CD8-positive, alpha-beta memory T cell (primary cell): Measurements from ENCODE around the gene WDR46. TPM values are rescaled to one million over a fixed set of nuclear protein-coding genes. Genes with fewer than 3 reads are reported as not detected.
A peak's percentile ranks its signal among the peaks of the same experiment; 100 is the strongest.

Source experiments
- CTCF ChIA-PET: fragments of 350-600 bp; sonication (Branson Sonifier 250); formaldehyde crosslinking; loops from one replicate; lab custom pipeline; 2021; ENCODE audit warnings: antibody characterized with exemption; lab: Charles Lee
- POLR2A ChIA-PET: fragments of 350-600 bp; sonication (Branson Sonifier 250); formaldehyde crosslinking; loops from one replicate; lab custom pipeline; 2021; ENCODE audit warnings: antibody characterized with exemption; lab: Charles Lee
- DNase-seq, 5 donors: peaks; one replicate each; pipeline versions ENCODE4 v3.0.0 to v3.0.0-alpha.2; 2020 to 2022; ENCODE audit warnings: mixed read lengths in 1 of 5
- H3K27ac ChIP-seq: one replicate; pipeline ENCODE4 v1.7.0; 2013; ENCODE audit warnings: low read depth, mild to moderate bottlenecking, low read length, moderate library complexity
- H3K27me3 ChIP-seq: 2 replicates; pipeline ENCODE4 v1.7.0; 2013; ENCODE audit warnings: low read length, mild to moderate bottlenecking; ENCODE audit not compliant: insufficient read depth, poor library complexity, severe bottlenecking
- H3K36me3 ChIP-seq: 2 replicates; pipeline ENCODE4 v1.7.0; 2013; ENCODE audit warnings: mild to moderate bottlenecking, low read length, moderate library complexity; ENCODE audit not compliant: insufficient read depth
- H3K4me1 ChIP-seq: 2 replicates; pipeline ENCODE4 v1.7.0; 2013; ENCODE audit warnings: mild to moderate bottlenecking, low read length, moderate library complexity; ENCODE audit not compliant: insufficient read depth
- H3K4me3 ChIP-seq: 2 replicates; pipeline ENCODE4 v1.7.0; 2013; ENCODE audit warnings: mild to moderate bottlenecking, low read length
- H3K9me3 ChIP-seq: 2 replicates; pipeline ENCODE4 v1.7.0; 2013; ENCODE audit warnings: mild to moderate bottlenecking, low read length
- H3K27ac Mint-ChIP-seq, 8 donors: one replicate each; pipeline ENCODE4 v1.8.0; 2020 to 2021; ENCODE audit warnings: mixed read lengths in 8 of 8, mild to moderate bottlenecking in 6 of 8, inconsistent platforms in 3 of 8, moderate library complexity in 3 of 8
- H3K27me3 Mint-ChIP-seq, 2 donors: one replicate each; pipeline ENCODE4 v1.8.0; 2020 to 2021; ENCODE audit warnings: mixed read lengths in 2 of 2, mild to moderate bottlenecking in 1 of 2, moderate library complexity in 1 of 2
- H3K36me3 Mint-ChIP-seq, 3 donors: one replicate each; pipeline ENCODE4 v1.8.0; 2020 to 2021; ENCODE audit warnings: mixed read lengths in 3 of 3, inconsistent platforms in 1 of 3, mild to moderate bottlenecking in 1 of 3
- H3K4me1 Mint-ChIP-seq, 3 donors: one replicate each; pipeline ENCODE4 v1.8.0; 2020 to 2021; ENCODE audit warnings: mixed read lengths in 3 of 3, inconsistent platforms in 1 of 3, mild to moderate bottlenecking in 1 of 3
- H3K4me3 Mint-ChIP-seq, 7 donors: one replicate each; pipeline ENCODE4 v1.8.0; 2020 to 2021; ENCODE audit warnings: mixed read lengths in 7 of 7, mild to moderate bottlenecking in 6 of 7, moderate library complexity in 4 of 7, inconsistent platforms in 2 of 7
- H3K9me3 Mint-ChIP-seq, 5 donors: one replicate each; pipeline ENCODE4 v1.8.0; 2020 to 2022; ENCODE audit warnings: mixed read lengths in 5 of 5, mild to moderate bottlenecking in 3 of 5, moderate library complexity in 2 of 5, inconsistent platforms in 1 of 5
- polyA plus RNA-seq: library from polyadenylated mRNA; unstranded; fragments of 300-500 nt; fragmentation: Illumina TruSeq; gene quantifications from one replicate; pipeline ENCODE4 v1.2.3, GENCODE V29; 2021
- total RNA-seq, 2 experiments: library from RNA; stranded (reverse); gene quantifications; one replicate each; pipeline ENCODE4 v1.2.3, GENCODE V29; 2021

The WDR46 gene
- total and polyA plus RNA-seq, 3 experiments from 2014 or later = 76.0 to 117 (median 112) TPM

GRCh38 chr6:33298773-33299236 lies 9.8 kb upstream of the WDR46 start, which contains the start of gene RGL2:
Gene RGL2 (minus strand): TSS chr6:33298942. CDS start chr6:33298610, 332 bp downstream.
- ChIA-PET CTCF (interaction anchor here (0.7 to 4.2 kb wide), 17 partner anchors 9 to 127 kb away, joined by 3 to 35 read pairs (median 4); partner anchors contain the start of genes B3GALT4, PFDN6, RPS18 and VPS52), POLR2A (interaction anchor here (0.6 to 2.7 kb wide), 11 partner anchors 9 to 677 kb away, joined by 3 to 30 read pairs (median 17); partner anchors contain the start of genes B3GALT4, PFDN6, RPS18 and TAPBP)
- peak within 1 kb of the TSS; percentile 99 for H3K4me3 ChIP-seq
- Mint-ChIP-seq H3K36me3 (peaks cover 0 to 68% (median 12%) of the 10 kb centered on the region in 3 donors), H3K4me3 (peak within 1 kb of the TSS; percentile 98 to 100 (median 99)), H3K27me3 (peaks cover 0 to 5% of the 10 kb centered on the region in 2 donors), H3K4me1 (peaks cover 34 to 49% (median 34%) of the 10 kb centered on the region in 3 donors), H3K27ac (peak within 1 kb of the TSS; percentile 94 to 100 (median 99)), H3K9me3 (no peaks in the 10 kb centered on the region)
- H3K9me3 ChIP-seq = no peaks in the 10 kb centered on the region
- peak in 3 of 5 donors; percentile 56 to 80 (median 58) for DNase-seq
- H3K36me3 ChIP-seq = peaks cover 12% of the 10 kb centered on the region
- H3K27me3 ChIP-seq = no peaks in the 10 kb centered on the region
- H3K4me1 ChIP-seq = peaks cover 11% of the 10 kb centered on the region
- H3K27ac ChIP-seq = peak within 1 kb of the TSS; percentile 89

GRCh38 chr6:33297956-33298772 lies 9.1 kb upstream of the WDR46 start:
- H3K9me3 Mint-ChIP-seq = no peaks in the 10 kb centered on the region

DNA sequence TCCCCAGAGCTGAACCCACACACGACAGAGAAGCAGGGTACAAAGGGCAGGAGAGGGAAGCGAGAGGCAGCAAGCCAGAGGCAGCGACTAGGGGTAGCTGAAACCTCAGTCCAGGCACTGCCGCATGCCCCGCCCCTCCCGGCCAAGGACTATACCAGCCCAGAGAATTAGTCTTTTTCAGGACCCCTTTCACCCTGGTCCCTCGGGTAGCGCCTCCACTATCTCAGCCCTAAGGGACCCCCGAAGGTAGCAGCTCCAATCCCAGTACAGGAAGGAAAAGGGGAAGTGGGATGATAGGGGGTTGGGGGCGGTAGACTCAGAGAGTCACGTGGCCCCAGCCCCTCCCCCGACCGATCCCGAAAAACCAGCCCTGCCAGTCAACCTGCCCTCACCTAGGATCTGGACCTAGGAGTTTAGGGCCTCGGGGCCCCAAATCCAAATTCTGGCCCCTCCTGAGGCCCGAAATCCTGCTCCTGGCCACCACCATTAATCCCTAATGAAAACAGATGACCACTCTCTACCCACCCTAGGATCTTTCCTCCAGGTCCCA lies 8.4 kb upstream of the WDR46 start:
- ChIA-PET POLR2A (interaction anchor here (0.8 to 2.7 kb wide), 4 partner anchors 19 to 26 kb away, joined by 3 to 22 read pairs (median 5); partner anchors contain the start of genes B3GALT4, RPS18 and VPS52), CTCF (interaction anchor here (1.6 to 4.2 kb wide), 2 partner anchors 20 to 26 kb away, joined by 4 to 33 read pairs; partner anchors contain the start of genes B3GALT4, RPS18 and VPS52)
- peaks cover 0 to 73% (median 11%) of the 10 kb centered on the region in 3 donors for H3K36me3 Mint-ChIP-seq

More at GRCh38 chr6:33297956-33298772, 9.1 kb upstream of the WDR46 start:
- Histone ChIP-seq H3K36me3 (peaks cover 13% of the 10 kb centered on the region), H3K4me1 (peaks cover 11% of the 10 kb centered on the region), H3K27me3 (no peaks in the 10 kb centered on the region), H3K27ac (peak overlapping the region; percentile 89), H3K4me3 (peak overlapping the region; percentile 99), H3K9me3 (no peaks in the 10 kb centered on the region)
- peaks cover 0 to 5% of the 10 kb centered on the region in 2 donors for H3K27me3 Mint-ChIP-seq
- ChIA-PET POLR2A (interaction anchor here (0.6 to 2.7 kb wide), 9 partner anchors 8 to 46 kb away, joined by 4 to 24 read pairs (median 17); partner anchors contain the start of genes B3GALT4, PFDN6, RPS18 and TAPBP), CTCF (interaction anchor here (1.5 to 4.2 kb wide), 4 partner anchors 14 to 49 kb away, joined by 4 to 33 read pairs (median 8); partner anchors contain the start of genes B3GALT4, RPS18 and VPS52)
- peaks cover 0 to 68% (median 10%) of the 10 kb centered on the region in 3 donors for H3K36me3 Mint-ChIP-seq
- DNase-seq = peak; percentile 27 to 79 (median 62)
- peak overlapping the region; percentile 94 to 100 (median 98) for H3K27ac Mint-ChIP-seq
- peak overlapping the region; percentile 98 to 100 (median 99) for H3K4me3 Mint-ChIP-seq
- peaks cover 31 to 44% (median 31%) of the 10 kb centered on the region in 3 donors for H3K4me1 Mint-ChIP-seq

DNA sequence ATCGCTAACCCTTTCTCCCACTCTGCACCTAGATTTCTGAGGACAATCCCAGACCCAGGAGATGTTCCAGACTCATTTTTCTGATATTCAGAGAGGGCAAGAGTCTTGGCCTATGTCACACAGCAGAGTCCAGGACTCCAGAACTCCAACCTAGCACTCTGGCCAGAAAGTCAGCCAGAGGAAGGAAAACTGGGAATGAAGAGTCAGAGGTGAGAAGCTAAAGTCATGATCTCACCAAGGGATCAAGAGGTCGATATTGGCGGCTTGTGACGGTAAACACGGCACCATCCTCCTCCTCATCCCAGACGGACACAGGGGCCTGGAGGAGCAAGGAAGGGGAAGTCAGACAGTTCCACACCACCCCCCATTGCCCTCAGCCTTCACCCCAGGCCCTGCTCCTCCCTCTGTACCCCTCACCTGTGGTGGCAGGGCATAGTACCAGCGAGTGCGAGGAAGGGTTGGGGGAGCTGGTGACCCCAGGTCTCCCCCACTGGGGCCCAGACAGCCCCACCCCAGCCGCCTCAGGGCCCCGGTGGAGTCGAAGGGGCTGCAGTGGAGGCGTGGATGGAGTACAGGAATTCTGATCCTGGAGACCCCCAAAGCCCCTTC lies 7.9 kb upstream of the WDR46 start:
- Mint-ChIP-seq H3K9me3 (no peaks in the 10 kb centered on the region), H3K36me3 (peaks cover 0 to 73% (median 13%) of the 10 kb centered on the region in 3 donors), H3K27me3 (peaks cover 0 to 5% of the 10 kb centered on the region in 2 donors), H3K4me3 (peak overlapping the region; percentile 52 to 99 (median 98)), H3K4me1 (peaks cover 31 to 43% (median 31%) of the 10 kb centered on the region in 3 donors), H3K27ac (peak overlapping the region; percentile 16 to 89 (median 76))
- no peaks in the 10 kb centered on the region for H3K9me3 ChIP-seq
- H3K27ac ChIP-seq = peak overlapping the region; percentile 54
- peaks cover 11% of the 10 kb centered on the region for H3K4me1 ChIP-seq
- ChIA-PET CTCF (interaction anchor here (1.6 to 4.2 kb wide), 2 partner anchors 19 to 25 kb away, joined by 4 to 33 read pairs; partner anchors contain the start of genes B3GALT4, RPS18 and VPS52), POLR2A (interaction anchor here (0.8 to 1.4 kb wide), 2 partner anchors 20 to 25 kb away, joined by 3 to 6 read pairs; partner anchors contain the start of genes B3GALT4, RPS18 and VPS52)
- DNase-seq = no peak
- no peaks in the 10 kb centered on the region for H3K27me3 ChIP-seq
- H3K4me3 ChIP-seq = no peak overlapping the region
- H3K36me3 ChIP-seq = peaks cover 22% of the 10 kb centered on the region

More for the DNA sequence above, 8.4 kb upstream of the WDR46 start:
- Mint-ChIP-seq H3K4me3 (peak overlapping the region; percentile 52 to 99 (median 98)), H3K9me3 (no peaks in the 10 kb centered on the region), H3K27ac (peak overlapping the region; percentile 54 to 96 (median 85)), H3K4me1 (peaks cover 31 to 44% (median 31%) of the 10 kb centered on the region in 3 donors), H3K27me3 (peaks cover 0 to 5% of the 10 kb centered on the region in 2 donors)
- Histone ChIP-seq H3K27me3 (no peaks in the 10 kb centered on the region), H3K4me3 (no peak overlapping the region), H3K4me1 (peaks cover 11% of the 10 kb centered on the region), H3K9me3 (no peaks in the 10 kb centered on the region), H3K27ac (peak overlapping the region; percentile 54), H3K36me3 (peaks cover 16% of the 10 kb centered on the region)
- DNase-seq = no peak

DNA sequence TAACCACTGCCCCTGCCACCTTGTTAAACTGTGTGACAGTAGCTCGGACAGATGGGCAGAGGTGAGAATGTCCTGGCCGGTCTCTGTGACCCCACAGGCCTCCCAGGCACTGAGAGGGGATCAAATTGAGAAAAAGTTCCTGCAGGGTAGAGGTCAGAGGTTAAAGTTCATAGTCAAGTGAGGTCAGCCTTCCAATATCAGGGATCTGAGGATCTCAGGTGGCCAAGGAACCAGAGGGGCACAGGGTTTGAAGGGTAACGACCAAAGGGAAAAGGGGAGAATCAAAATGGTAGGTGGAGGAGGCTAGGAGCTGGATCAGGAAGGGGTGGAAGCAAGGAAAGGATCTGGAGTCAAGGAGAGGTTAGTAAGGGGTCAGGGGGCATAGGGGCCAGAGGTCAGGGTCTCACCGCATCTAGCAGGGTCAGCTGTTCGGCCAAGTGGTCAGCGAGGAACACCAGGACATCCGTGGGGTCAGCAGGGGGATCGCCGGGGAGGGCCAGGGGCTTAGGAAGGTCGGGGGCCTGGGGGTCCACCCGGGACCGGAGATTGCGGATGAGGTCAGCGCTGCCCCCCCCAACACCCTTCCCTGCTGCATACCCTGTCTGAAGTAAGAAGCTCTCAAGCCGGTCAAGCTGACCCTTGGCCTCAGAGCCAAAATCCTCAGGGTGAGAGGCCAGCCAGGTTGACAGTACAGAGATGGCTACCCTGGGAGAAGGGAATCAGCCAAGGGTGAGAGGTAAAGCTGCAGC lies 6.8 kb upstream of the WDR46 start:
- H3K4me1 ChIP-seq = peaks cover 11% of the 10 kb centered on the region
- Mint-ChIP-seq H3K27ac (peak overlapping the region in 6 of 8 donors; percentile 26 to 85 (median 62)), H3K36me3 (peaks cover 0 to 74% (median 15%) of the 10 kb centered on the region in 3 donors), H3K27me3 (peaks cover 0 to 5% of the 10 kb centered on the region in 2 donors), H3K9me3 (no peaks in the 10 kb centered on the region), H3K4me1 (peaks cover 29 to 41% (median 34%) of the 10 kb centered on the region in 3 donors), H3K4me3 (peak overlapping the region in 4 of 7 donors; percentile 74 to 99 (median 91))
- ChIA-PET CTCF (interaction anchor here (0.6 to 4.2 kb wide), 2 partner anchors 18 to 48 kb away, joined by 3 to 33 read pairs; partner anchors contain the start of gene B3GALT4), POLR2A (interaction anchor here (1.4 kb wide), 1 partner anchor 24 kb away, joined by 3 read pairs; the partner anchor contains the start of genes RPS18 and VPS52)
- no peak for DNase-seq
- H3K27me3 ChIP-seq = no peaks in the 10 kb centered on the region
- H3K27ac ChIP-seq = no peak overlapping the region
- no peaks in the 10 kb centered on the region for H3K9me3 ChIP-seq
- peaks cover 27% of the 10 kb centered on the region for H3K36me3 ChIP-seq
- no peak overlapping the region for H3K4me3 ChIP-seq

DNA sequence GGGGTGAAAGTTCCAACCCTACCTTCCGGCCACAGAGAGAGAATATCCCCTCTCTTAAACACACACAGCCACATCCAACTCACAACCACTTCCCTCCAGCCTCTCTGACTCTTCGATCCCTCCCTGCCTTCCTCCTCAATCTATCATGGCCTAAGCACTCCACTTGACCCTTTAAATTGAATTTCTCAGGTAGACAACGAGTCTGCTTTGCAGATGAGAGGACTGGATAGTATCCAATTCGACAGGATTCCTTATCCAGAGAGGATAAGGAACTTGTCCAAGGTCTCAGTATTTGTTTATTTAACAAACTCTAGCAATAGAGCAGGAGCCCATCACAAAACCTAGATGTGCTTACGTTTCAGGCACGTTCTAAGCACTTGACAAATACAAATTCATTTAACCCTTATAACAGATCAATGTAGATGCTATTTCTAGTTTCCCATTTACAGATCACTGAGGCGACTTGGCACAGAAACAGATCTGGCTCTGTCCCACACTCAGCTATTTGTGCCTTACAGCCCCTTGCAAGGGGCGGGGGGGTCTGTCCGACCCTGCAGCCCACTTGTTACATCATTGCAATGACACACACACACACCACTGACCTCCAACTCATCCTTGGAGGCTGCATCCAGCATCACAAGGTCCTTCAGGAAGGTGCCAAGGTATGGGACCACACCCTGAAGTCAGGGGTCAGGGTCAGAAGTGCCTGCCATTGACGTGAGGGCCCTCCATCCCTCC lies 5.2 kb upstream of the WDR46 start:
- Histone ChIP-seq H3K4me1 (peaks cover 18% of the 10 kb centered on the region), H3K36me3 (peaks cover 27% of the 10 kb centered on the region), H3K9me3 (no peaks in the 10 kb centered on the region), H3K27me3 (no peaks in the 10 kb centered on the region), H3K4me3 (no peak overlapping the region), H3K27ac (no peak overlapping the region)
- CTCF ChIA-PET = no interaction called here
- DNase-seq = no peak
- peak overlapping the region in 5 of 8 donors; percentile 39 to 92 (median 60) for H3K27ac Mint-ChIP-seq
- no peaks in the 10 kb centered on the region for H3K9me3 Mint-ChIP-seq
- H3K4me1 Mint-ChIP-seq = peaks cover 34 to 45% (median 39%) of the 10 kb centered on the region in 3 donors
- peaks cover 0 to 70% (median 14%) of the 10 kb centered on the region in 3 donors for H3K36me3 Mint-ChIP-seq
- POLR2A ChIA-PET = no interaction called here
- H3K4me3 Mint-ChIP-seq = peak overlapping the region in 2 of 7 donors; percentile 10 to 32
- H3K27me3 Mint-ChIP-seq = peaks cover 0 to 1% of the 10 kb centered on the region in 2 donors
